HG03064 (cell line): ENCODE data around the gene DCC.

Source experiments
- ATAC-seq: cut with Tn5 transposase; IDR thresholded peaks from one replicate; pipeline ENCODE4 v1.9.1; 2021; ENCODE audit warnings: low read depth; ENCODE audit not compliant: unreplicated experiment

Gene DCC

DNA sequence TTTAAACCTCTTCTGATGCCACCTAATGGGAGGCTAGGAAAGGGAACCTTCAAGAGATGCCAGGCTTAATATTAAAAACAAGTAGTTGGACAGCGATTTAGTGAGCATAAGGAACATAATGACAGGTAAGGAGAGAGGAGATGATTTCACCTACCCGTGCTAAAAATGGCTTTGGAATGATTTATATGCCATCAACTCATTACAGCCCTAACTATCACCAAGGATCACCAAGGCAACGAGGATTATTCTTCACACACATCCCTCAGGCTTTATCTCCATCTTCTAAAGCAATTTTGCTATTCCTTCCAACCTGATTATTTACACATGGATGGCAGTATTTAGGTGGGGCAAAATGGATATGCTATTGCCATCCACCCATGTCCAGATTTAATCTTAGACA, 237.8 kb downstream of the DCC start:
- ATAC-seq, result no peak

DNA sequence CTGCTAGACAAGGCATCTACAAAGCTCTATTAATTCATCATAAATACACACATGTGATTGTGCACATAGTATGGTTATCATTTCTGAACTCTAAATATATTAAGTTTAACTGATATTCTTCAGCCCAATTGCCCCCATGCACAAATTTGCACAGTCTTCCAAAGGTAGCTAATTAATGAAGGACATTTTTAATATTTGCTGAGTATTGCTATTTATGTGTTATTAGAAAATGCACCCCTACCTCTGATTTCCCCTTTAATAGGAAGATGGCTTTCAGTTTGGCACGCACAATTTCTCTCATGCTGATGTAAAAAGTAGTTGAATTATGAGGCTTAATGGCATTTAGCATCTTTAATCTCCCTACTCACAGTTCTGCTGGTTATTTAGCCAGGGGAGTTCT, 242.1 kb downstream of the DCC start:
- ATAC-seq, result no peak

- ATAC-seq, result no peak
Observed at GRCh38 chr18:52582516-52582915, 242.5 kb downstream of the DCC start.

GRCh38 chr18:52588931-52589330, 248.9 kb downstream of the DCC start:
- ATAC-seq, result no peak

DNA sequence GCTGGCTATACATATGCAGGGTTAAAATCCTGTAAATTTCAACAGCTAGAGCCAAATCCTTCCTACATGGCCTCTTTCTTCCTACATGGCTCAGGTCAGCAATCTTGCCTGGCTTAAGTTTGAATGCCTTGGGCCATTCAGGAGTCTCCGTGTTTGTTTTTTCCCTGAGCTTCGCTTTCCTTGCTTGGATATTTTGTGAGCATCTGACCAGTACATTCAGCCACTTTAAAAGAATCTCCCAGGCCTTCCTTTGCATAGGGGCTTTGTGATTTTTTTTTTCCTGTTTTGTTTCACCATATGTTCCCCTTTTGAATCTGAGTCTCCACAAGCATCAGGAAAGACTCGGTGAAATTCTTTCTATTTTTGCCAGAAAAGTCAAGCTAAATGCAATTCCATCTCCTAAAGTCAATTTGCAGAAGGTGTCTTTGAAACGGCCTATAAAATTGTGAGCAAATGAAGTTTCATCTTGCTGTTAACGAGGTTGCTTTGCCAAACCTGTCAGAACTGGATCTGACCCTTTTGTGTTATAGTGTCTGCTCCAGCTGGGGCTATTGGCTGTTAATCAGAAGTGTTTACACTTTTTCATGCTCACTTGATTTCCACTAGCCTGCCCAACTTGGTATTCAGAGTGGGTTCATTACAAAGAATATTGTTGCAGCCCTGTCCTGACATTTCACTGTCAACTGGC, 256.9 kb downstream of the DCC start:
- no peak for ATAC-seq

GRCh38 chr18:52598921-52599320, 258.9 kb downstream of the DCC start:
- no peak for ATAC-seq

GRCh38 chr18:52602820-52603219, 262.8 kb downstream of the DCC start:
- ATAC-seq, result no peak

- ATAC-seq, result no peak
Observed at GRCh38 chr18:52605345-52605744, 265.3 kb downstream of the DCC start.

DNA sequence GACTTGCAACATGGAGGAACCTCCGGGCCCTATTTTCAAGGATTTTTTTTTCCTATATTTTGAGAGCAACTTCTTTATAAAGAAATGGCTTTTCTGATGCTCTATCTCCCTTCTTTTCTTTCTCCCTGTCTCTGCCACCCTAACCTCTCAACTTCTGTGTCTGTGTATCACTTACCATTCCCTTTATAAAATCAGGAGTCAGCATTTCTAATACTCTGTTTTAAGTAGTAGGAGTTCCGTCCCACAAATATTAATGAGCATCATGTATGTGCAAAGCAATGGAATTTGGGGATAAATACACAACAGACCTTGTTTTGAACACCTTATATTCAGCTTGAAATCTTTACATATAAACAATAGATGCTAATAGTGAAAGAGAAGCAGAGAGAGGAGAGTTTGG, 268.0 kb downstream of the DCC start:
- no peak for ATAC-seq

DNA sequence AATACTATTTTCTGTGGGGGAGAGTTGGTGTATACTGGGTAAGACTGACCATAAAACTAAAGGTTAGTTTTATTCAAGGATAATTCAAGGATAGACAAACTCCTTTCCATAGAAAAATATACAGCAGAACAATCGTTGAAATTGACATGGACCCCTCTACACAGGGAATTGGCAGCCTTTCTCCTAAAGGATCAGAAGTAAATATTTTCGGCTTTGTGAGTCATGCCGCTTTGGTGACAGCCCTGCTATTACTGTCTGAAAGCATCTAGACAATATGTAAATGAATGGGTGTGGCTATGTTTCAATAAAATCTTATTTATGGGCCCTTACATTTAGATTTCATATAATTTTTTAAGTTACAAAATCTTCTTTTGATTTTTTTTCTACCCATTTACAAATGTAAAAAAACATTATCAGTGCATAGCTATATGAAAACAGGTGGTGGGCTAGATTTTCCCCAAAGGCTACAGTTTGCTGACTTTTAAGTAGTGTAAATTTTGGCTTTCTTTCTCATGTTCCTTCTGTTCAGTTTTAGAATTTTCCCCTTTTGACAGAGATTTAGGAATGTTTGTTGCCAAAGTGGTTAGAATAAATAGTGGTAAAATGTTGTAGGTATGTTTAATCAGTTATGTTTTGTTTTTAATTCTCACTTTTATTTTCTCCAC, 270.6 kb downstream of the DCC start:
- ATAC-seq, result no peak

DNA sequence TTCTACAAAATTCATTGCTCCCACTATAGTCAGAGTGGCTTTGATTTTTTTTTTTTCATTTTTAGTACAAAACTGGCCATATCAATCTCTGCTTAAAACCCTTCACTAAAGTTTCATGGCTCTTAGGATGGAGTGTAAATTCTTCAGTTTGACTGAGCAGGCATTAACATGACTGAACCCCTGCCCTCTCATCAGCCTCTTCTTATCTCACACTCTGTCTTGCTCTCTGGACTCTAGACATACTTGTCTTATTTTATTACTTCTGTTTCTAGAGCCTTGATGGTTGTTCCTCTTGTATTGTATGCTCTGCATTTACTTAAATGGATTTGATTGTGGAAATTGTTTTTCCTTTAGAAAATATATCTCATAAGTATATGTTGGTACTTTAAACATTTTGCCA, 272.4 kb downstream of the DCC start:
- no peak for ATAC-seq

- ATAC-seq, result no peak
Observed at GRCh38 chr18:52615321-52615720, 275.3 kb downstream of the DCC start.

- ATAC-seq, result peak; percentile 60
Observed at GRCh38 chr18:52615943-52616342, 275.9 kb downstream of the DCC start.

DNA sequence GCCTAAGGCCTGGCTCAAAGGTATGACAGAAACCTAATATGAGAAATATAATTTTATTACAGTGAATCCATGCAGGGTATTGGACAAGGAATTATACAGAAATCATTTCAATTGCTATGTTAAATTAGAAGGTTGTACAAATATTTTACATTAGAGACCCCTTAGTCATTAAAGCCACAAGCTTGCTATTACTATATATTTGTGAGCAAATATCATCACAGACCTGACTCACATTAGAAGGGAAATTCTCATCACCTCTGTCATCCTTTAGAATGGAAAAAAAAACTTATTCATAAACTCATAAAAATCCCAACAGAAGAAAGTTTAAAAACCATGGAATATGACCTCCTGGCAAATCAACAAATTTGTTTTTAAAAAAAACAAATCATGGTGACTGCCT, 277.9 kb downstream of the DCC start:
- ATAC-seq, result no peak

DNA sequence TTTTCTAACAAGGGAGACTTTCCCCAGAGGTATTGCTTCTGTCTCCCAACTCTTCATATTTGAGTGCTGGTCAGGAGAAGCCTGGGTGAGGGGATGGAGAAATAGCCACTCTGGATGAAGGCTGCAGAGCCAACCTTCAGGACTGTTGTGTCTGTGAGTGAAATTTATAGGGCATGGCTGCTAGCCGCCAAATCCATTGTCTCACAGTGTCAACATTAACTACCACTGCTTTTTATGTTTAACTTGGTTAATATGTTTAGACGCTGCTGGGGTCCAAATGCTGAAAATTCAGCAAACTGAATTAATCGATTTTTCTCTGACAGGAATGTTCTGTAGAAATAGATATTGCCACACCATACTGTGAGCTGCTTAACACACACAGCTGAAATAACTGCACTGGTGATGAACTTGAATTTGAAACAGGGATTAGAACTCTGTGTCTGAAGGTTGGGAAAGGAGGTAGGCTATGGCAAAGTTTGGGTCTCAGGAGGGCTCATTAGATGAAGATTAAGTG, 281.0 kb downstream of the DCC start:
- ATAC-seq, result no peak

DNA sequence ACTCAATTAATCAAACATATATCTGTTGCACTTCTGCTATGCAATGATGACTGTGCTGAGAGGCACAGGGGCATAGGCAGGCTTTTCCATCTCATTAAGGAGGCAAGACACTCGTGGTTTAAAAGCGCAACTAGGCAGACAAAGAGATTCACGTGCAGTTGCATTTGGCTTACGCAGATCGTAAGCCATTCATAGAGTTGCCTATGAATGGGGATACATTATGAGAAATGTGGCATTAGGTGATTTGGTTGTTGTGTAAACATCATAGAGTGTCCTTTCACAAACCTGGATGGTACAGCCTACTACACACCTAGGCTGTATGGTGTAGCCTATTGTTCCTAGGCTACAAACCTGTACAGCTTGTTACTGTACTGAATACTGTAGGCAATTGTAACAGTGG, 284.7 kb downstream of the DCC start:
- no peak for ATAC-seq

- ATAC-seq, result no peak
Observed at GRCh38 chr18:52636536-52636935, 296.5 kb downstream of the DCC start.

DNA sequence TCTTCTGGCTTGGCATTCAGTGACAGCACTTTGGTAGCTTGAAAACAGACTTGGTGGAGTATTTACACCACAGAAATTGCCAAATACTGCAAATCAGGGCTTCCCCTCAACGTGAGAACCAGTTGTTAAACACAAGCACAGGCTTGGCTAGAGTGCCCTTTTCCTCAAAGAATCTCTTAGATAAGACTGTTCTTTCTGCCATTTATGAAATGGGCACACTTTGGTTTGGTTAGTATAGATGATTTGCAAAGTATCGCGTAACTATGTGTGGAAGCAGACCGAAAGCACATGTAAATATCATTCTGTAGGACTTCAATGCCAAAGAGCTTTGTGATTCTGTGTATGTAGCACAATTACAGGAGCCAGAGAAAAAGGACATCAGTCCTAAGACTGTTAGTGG, 308.2 kb downstream of the DCC start:
- no peak for ATAC-seq

DNA sequence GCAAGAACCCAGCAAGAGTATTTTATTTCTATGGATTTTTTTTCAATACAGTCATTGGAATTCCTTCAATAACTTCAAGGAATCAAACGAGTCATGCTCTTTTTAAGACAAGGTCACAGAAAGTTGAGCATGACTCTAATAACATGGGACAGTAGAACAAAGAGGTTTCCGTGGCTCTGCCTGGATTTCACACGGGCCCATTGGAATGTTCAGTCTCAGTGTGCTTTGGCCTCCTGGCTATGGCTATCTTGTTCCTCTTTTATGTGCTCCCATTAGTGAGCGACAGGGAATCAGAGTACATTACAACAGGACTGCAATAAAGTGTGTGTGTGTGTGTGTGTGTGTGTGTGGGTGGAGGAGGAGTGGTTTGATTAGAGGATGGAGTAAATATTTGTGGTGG, 312.4 kb downstream of the DCC start:
- ATAC-seq, result no peak

DNA sequence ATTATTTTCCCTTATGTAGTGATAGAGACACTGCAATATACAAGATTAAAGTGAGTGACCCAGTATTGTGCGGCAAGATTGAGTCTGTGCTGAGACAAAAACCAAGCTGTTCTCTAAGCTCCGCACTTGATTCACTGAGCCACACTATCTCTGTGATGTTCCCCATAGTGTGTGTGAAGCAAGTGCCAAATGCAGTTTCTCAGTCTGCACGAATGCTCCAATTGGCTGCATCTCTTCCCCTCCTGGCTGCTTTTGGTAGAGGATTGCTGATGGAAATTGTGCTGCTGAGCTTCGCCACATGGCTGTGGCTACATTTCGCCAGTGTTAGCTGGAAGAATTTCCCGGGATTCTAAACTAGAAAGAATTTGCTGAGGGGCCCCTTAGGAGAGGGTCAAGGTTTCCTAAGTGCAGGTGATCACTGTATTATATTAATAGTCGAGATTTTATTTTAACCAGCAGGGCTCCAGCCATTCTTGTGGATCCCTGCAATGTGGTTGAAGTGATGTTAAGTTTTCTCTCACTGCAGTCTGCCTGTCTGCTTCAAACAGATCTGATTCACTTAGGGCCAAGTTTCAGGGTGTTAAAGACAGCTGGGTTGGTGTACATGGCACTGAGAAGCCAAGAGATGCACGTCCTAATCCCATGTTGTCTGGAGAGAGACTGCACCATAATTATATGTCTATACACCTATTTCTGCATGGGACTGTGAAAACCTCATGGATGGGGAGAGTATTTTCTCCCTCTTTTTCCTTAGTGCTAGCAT, 317.2 kb downstream of the DCC start:
- no peak for ATAC-seq

GRCh38 chr18:52667463-52668065, 327.6 kb downstream of the DCC start:
- ATAC-seq, result no peak
